ENCODE data around the gene SPINK5.
"Not testable (repeated sequence)": the region's sequence is repeated elsewhere in the genome, so short reads cannot be mapped to it uniquely, and the experiment has no call there.

SPINK5 gene

GRCh38 chr5:148042881-148043280 lies 20.9 kb upstream of the SPINK5 start:
- no peak for DNase-seq (ENCODE audit: extremely low read depth, low read depth)
- no peak overlapping the region for H3K4me3 ChIP-seq (replicated peaks; ENCODE audit: low read depth, low read length)
- TF ChIP-seq, protein P1, sequence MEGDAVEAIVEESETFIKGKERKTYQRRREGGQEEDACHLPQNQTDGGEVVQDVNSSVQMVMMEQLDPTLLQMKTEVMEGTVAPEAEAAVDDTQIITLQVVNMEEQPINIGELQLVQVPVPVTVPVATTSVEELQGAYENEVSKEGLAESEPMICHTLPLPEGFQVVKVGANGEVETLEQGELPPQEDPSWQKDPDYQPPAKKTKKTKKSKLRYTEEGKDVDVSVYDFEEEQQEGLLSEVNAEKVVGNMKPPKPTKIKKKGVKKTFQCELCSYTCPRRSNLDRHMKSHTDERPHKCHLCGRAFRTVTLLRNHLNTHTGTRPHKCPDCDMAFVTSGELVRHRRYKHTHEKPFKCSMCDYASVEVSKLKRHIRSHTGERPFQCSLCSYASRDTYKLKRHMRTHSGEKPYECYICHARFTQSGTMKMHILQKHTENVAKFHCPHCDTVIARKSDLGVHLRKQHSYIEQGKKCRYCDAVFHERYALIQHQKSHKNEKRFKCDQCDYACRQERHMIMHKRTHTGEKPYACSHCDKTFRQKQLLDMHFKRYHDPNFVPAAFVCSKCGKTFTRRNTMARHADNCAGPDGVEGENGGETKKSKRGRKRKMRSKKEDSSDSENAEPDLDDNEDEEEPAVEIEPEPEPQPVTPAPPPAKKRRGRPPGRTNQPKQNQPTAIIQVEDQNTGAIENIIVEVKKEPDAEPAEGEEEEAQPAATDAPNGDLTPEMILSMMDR (IDR thresholded peaks at IDR 0.05; ENCODE audit: low read depth, low read length, missing control alignments): no peak

- TF ChIP-seq, protein P1 (IDR thresholded peaks at IDR 0.05; ENCODE audit: low read depth, low read length, missing control alignments): no peak
- no peak overlapping the region for H3K4me3 ChIP-seq (replicated peaks; ENCODE audit: low read depth, low read length)
- no peak for DNase-seq (ENCODE audit: extremely low read depth, low read depth)
These were observed 20.1 kb upstream of the SPINK5 start for GRCh38 chr5:148043705-148044104.

DNA sequence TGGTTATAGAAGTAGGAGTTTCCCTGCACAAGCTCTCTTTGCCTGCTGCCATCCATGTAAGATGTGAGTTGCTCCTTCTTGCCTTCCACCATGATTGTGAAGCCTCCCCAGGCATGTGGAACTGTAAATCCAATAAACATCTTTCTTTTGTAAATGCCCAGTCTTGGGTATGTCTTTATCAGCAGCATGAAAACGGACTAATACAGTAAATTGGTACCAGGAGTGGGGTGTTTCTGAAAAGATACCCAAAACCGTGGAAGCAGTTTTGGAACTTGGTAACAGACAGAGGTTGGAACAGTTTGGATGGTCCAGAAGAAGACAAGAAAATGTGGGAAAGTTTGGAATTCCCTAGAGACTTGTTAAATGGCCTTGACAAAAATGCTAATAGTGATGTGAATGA lies 8.6 kb upstream of the SPINK5 start:
- not testable (repeated sequence) for H3K4me3 ChIP-seq (replicated peaks; ENCODE audit: low read depth, low read length); DNase-seq (ENCODE audit: extremely low read depth, low read depth)

DNA sequence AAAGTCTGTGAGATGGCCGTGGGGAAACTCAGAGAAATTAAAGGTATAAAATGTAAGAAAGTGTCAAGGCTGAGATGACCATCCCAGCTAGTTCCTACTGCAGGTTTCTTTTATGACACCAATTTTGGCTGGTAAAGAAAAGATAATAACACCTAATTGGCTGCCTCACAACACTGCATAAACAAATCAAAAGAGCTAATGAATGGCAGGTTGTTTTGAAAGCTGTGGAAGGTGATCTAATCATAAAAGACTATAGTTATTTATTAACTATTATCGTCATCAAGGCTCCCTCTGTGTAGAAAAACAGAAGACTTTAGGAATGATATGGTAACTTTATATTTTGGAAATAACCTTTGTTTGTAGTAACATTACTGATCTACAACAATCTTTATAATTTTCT lies 3.5 kb upstream of the SPINK5 start:
- TF ChIP-seq, protein P1 (IDR thresholded peaks at IDR 0.05; ENCODE audit: low read depth, low read length, missing control alignments): no peak

GRCh38 chr5:148060881-148061280 lies 2.9 kb upstream of the SPINK5 start:
- no peak for DNase-seq (ENCODE audit: extremely low read depth, low read depth)
- H3K4me3 ChIP-seq (replicated peaks; ENCODE audit: low read depth, low read length): no peak overlapping the region
- TF ChIP-seq, protein P1 (IDR thresholded peaks at IDR 0.05; ENCODE audit: low read depth, low read length, missing control alignments): no peak

More for the DNA sequence above, 3.5 kb upstream of the SPINK5 start:
- no peak for DNase-seq (ENCODE audit: extremely low read depth, low read depth)
- no peak overlapping the region for H3K4me3 ChIP-seq (replicated peaks; ENCODE audit: low read depth, low read length)

DNA sequence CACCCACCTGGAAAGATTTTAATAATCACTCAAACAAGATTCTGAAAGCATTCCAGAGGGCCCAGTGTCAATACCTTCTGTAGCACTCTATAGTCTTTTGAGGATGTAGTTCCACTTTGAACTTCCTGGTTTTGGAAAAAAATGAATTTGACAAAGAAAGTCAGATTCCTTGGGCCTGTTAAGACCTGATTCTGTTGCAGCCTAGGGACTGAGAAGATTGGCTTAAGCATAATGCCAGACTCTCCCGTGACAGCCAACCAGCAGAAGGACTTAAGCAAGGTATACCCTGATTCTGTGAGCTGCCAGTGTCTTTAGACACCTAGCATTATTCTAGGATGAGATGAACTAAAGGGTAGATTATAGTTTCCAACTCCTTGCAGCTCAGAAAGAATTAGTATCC lies 6.8 kb downstream of the SPINK5 start:
- TF ChIP-seq, protein P1 (IDR thresholded peaks at IDR 0.05; ENCODE audit: low read depth, low read length, missing control alignments): no peak
- no peak for DNase-seq (ENCODE audit: extremely low read depth, low read depth)

GRCh38 chr5:148072207-148072606 lies 8.4 kb downstream of the SPINK5 start:
- TF ChIP-seq, protein P1 (IDR thresholded peaks at IDR 0.05; ENCODE audit: low read depth, low read length, missing control alignments): no peak
- no peak for DNase-seq (ENCODE audit: extremely low read depth, low read depth)
- H3K4me3 ChIP-seq (replicated peaks; ENCODE audit: low read depth, low read length): no peak overlapping the region

More for the DNA sequence above, 6.8 kb downstream of the SPINK5 start:
- no peak overlapping the region for H3K4me3 ChIP-seq (replicated peaks; ENCODE audit: low read depth, low read length)
